ENCODE results near the gene ERC1.
"Not testable (repeated sequence)": the region's sequence is repeated elsewhere in the genome, so short reads cannot be mapped to it uniquely, and the experiment has no call there.

ERC1 gene

DNA sequence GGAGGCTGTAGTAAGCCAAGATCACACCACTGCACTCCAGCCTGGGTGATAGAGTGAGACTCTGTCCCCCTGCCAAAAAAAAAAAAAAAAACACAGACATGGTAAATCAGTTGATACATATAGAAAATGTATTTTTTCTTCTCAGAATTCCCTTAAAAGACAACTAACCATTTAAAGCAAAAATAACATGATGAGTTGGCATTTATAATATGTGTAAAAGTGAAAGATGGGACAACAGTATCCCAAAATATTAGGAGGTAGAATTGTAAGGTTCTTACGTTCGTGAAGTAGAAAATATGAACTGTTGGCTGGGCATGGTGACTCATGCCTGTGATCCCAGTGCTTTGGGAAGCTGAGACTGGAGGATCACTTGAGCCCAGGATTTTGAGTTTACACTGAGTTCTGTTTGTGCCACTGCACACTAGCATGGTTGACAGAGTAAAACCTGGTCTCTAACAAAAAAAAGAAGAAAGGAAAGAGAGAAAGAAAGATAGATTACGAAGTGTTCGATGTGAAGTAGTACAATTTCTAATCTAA is 306.7 kb downstream of the ERC1 start:
- no peak for FAIRE-seq

DNA sequence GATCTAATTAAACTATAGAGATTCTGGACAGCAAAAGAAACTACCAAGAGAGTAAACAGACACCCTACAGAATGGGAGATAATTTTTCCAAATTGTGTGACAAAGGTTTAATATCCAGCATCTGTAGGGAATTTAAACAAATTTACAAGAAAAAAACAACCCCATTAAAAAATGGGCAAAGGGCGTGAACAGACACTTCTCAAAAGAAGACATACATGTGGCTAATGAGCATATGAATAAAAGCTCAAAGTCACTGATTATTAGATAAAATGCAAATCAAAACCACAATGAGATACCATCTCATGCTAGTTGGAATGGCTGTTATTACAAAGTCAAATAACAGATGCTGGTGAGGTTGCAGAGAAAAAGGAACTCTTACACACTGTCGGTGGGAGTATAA is 309.4 kb downstream of the ERC1 start:
- no peak for FAIRE-seq

DNA sequence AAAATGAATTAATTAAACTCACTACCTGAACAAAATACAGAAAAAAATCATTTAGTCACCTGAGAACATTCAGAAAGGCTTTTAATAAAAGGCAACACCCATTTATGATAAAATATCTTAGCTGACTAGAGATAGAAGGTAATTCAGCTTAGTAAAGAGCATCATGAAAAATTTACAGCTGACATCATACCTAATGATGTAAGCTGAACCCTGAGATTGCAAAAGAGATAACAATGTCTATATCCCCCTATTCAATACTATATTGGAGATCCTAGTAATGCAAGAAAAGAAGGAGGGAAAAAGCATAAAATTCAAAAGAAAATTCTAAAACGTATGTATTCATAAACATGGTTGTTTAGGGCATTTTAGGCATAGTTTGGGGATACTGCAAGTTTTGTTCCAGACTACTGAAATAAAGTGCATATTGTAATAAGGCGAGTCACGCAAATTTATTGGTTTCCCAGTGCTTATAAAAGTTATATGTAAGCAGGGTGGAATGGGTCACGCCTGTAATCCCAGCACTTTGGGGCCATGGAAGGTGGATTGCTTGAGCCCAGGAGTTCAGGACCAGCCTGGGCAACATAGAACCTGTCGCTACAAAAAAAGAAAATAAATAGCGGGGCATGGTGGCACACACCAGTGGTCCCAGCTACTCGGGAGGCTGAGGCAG is 311.3 kb downstream of the ERC1 start:
- FAIRE-seq = no peak

DNA sequence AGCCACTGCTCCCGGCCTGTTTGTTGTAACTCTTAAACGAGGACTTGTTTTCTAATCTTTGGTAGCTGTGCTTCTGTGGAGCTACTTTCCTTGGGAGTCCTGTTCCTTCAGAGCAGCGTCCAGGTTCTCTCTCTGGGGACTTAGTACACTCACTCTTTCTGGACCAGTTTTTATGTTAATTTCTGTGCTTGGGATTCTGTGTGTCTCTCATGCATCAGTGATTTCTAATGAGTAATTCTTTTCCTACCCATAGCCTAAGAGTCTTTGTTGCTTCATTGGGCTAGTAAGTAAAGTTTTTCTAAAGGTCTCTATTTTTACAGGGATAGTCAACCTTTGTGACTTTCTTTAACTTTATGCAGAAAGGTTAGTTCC is 314.0 kb downstream of the ERC1 start:
- no peak for FAIRE-seq

DNA sequence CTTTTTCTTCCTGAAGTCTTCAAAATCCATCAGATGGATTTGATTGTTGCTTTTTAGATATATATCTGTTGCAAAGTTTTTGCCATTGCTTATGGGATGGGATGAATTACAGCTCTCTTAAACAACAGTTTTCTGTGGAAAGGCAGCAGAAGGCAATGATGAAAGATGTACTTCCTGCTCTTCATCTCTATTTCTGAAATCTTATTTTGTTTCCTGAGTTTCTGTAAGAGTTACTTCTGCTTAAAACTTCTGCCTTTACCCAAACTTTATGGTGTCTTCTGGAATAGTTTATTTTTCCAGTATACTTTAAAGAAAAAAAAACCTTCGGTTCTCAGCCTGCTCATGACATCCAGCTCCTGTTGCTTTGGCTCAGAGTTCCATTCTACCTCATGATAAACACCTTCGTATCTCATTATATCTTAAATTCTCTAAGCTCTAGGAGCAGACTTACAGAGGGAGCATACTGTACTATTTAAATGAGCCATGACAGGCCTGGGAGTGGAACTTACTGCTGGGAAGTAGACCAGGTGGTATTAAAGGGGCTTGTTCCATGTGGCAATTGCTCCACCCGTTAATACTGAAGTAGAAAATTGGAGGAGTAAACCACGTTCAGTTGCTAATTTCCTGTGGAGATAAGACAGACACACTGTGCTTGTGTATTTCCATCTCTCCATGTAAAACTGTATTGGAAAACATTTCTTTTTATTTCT is 314.9 kb downstream of the ERC1 start:
- no peak for FAIRE-seq

DNA sequence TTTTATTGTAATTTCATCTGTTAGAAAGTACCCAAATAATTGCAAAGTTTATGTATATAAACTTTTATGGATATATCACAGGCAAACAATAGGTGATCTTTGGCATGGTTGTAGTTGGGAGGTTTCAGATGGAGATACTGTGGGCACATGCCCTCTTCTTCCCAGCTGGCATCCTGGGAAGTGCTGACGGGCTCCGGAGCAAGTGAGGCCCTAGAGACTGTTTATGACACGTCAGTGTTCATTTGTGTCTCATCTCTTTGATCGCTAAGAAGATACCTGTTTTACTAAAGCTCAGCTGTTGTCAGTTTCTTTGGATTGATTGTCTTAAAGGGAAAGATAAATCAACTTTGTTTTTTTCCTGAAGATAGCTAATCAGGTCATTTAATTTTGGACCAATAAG is 315.8 kb downstream of the ERC1 start:
- no peak for FAIRE-seq

DNA sequence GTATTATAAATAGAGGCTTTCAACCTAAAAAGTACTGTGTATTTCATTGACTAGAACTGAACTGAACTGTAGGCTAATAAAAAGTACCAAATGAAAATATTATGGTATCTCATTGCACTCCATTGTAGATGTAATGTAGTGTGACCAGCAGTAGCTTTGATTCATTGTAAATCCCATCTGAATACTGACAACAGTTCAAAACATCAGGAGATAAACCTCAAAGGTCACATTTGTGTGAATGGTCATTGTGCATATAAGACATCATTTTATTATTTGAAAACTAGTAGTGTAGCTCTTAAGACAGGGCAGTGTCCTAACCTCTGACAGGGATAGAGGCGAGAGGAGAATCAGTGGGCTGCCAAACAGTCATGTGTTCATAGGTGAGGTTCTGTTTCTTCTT is 316.8 kb downstream of the ERC1 start:
- FAIRE-seq = no peak

DNA sequence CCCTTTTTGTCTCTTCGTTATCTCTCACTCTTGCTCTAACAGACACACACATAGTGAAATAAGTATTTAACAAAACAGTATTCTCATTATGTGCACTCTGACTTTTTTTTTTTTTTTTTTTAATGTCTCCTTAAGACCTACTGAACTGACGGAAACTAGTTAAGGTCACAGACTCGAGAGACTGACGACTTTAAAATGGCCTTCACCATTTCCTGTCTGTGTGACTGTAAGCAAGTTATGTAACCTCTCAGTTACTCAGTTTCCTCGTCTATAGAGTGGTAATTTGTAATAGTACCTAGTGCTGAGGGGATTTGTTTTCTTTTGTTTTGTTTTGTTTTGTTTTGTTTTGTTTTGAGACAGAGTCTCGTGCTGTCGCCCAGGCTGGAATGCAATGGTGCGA is 318.6 kb downstream of the ERC1 start:
- FAIRE-seq = no peak

DNA sequence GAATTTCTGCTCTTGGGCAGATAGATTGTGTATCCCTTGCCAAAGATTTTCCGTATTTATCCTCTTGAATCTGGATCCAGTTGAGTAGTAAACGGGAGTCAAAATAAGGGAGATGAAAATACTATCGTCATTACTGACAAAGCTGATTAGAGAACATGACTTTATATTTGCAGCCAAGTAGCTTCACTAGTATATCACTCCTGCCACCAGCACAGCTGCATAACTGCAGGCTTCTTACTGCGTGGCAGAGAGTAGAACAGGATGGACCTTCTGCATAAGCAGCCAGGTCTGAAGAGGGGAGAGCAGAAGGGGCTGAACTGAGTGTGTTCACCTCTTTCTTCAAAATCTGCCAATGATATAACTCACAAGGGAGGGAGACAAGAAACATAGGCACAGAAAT is 319.6 kb downstream of the ERC1 start:
- FAIRE-seq = no peak

DNA sequence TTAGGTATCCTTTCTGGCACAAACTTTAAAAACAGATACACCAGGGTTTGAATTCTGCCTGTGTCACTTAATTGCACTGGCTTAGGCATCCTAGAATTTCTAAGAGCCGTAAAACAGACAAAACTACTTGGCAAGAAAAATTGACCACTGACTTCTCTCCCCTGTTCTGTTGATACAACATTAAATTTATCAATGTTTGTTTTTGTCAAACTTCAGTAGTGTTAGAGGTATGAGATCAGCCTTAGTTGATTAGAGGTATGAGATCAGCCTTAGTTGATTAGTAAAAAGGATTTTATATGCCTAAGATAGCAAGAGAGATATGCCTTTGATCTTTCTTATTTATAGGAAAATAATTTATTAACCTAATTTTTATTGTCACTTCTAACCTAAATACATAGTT is 320.1 kb downstream of the ERC1 start:
- no peak for FAIRE-seq

DNA sequence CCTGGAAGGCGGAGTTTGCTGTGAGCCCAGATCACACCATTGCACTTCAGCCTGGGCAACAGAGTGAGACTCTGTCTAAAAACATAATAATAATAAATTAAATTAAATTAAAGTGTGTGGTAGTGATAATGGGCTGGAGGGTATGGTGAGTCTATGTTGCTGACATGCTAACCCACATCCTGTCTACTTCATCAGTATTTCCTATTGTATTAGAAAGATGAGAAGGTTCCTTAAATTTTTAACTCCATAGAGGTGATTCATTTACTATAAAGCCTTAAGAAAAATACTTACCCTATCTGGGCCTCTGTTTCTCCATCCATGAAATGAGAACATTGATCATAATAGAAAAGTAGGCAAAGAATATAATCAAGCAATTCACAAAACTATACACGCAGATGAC is 322.9 kb downstream of the ERC1 start:
- FAIRE-seq = no peak

DNA sequence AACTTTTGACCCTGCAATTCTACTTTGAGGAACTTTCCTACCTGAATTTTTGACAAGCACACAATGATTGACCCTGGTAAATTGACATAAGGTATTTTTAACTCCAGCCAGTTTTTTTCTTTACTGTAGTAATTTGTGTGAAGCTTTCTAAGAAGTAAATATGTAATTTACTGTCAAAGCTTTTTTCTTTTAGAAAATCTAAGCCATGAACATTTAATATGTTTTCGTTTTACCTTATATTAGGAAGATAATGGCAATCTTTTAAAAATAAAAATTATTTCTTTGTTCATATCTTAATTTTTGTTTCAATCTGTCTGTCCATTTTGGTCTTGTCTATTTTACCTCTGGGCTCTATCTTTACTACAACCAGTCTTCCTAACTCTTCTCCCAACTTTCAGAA is 323.5 kb downstream of the ERC1 start:
- FAIRE-seq = no peak

DNA sequence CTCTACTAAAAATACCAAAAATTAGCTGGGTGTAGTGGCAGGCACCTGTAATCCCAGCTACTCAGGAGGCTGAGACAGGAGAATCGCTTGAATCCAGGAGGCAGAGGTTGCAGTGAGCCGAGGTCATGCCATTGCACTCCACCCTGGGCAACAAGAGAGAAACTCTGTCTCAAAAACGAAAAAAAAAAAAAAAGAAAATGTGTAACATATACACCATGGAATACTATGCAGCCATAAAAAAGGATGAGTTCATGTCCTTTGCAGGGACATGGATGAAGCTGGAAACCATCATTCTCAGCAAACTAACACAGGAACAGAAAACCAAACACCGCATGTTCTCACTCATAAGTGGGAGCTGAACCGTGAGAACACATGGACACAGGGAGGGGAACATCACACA is 326.0 kb downstream of the ERC1 start:
- not testable (repeated sequence) for FAIRE-seq

DNA sequence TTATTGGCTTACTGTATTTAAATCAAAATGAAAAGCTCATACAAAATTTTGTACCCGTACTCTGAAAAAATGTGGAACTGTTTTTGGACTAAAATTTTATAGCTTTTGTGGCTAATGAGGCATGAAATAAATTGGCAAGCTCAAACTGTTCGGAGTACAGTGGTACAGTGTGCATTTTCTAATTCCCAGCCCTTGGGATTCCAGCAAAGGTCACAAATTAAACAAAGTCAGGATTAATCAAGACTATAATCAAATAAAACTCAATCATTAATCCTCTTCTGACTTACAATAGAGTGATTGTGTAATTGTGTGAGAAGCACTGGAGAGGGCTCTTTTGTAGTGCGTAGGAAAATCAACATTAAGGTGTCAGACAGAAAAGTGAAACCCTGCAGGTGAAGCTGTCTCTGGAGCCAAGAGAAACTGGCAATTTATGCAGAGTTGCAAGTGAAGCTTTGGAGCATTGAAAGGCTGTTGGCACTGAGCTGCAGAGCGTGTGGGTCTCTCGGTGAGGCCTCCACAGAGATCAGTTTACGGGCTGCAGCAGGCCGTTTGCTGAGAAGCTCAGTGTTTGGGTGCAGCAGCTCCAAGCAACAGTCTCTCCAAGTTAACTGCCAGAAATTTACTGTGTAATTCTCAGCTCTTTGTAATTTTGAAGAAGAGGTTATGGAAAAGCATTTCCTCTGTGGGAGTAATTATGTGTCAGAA is 327.5 kb downstream of the ERC1 start:
- FAIRE-seq = no peak

DNA sequence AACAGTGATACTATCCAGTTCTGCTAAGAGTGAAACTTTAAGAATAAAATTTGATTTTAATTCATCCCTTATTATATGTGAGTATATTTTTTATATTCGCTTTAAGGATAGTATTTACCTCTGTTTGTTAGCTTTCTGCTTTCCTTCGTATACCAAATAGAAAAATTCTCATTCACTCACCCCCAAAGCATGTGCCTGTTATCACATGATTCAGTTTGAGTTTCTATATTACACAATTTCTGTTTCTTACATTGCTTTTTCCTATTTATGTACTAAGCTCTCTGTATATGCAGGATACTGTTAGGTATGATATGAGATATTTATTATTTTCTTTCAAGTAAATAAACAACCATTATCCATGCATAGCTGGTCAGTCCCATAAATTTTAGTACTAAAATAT is 328.2 kb downstream of the ERC1 start:
- no peak for FAIRE-seq

DNA sequence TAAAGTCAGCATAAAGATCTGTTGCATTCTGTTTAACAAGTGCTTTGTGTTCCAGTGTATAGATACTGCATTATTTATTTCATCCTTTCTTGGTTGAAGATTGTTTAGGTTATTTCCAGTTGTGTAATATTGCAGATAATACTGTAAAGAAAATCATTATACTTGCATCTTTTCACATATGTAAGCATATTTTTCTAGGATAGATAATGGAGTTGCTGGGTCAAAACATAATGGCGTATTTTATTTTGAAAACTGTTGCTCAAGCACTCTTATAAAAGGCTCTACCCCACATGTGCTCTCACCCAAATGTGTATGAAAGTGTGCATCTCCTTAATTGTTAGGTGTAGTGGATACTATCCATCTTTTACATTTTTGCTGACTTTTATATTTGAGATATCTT is 329.0 kb downstream of the ERC1 start:
- FAIRE-seq = no peak

DNA sequence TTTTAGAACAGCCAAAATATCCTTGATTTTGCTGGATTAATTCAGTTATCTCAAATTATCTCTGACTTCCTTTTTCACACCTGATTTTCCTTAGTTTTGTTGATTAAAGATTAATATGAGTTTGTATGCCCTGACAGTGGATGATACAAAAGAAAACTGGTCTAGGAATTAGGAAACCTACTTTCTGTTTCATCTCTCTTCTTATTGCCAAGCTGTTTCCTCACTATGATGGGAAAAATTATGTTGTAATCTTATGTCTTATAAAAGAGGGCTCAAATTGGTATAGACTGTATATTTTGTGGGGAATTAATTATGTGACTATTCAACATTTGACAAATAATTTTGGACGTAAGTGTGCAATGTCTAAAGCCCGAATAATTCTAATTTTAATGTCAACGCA is 331.8 kb downstream of the ERC1 start:
- no peak for FAIRE-seq

DNA sequence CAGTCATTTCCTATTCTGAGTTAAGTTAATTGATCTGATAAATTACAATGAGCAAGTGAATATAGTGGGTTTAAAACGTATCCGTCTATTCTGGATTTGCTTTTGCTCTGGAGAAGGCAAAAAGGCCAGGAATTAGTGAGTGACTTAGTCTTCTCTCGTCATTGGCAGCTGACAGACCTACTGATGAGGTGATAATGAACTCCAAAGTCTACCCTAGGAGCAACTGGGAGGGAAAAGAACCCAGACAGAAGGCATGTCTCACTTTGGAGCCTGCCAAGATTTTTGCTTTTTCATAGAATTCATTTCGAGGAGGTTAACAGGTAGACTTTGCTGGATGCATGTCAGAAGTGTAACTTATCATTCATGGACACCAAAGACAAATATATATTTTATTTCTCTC is 333.1 kb downstream of the ERC1 start:
- no peak for FAIRE-seq

DNA sequence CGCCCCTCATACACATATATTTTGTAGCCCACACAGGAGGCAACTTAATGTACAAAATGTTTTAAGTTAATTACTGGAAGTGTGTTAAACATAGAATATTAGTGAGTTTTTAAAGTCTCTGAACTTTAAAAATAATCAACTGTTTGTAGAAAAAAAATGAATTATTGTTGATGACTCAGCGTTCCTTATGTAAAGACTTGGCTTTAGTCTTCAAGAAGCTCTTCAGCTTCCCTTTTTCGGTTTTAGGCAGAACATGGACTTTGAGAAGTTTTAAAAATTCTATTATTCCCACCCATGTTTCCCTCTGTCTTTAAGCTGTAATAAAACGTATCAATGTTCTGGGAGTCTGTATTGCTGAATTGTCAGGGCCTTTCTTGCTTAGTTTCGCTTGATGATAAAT is 333.9 kb downstream of the ERC1 start:
- no peak for FAIRE-seq

DNA sequence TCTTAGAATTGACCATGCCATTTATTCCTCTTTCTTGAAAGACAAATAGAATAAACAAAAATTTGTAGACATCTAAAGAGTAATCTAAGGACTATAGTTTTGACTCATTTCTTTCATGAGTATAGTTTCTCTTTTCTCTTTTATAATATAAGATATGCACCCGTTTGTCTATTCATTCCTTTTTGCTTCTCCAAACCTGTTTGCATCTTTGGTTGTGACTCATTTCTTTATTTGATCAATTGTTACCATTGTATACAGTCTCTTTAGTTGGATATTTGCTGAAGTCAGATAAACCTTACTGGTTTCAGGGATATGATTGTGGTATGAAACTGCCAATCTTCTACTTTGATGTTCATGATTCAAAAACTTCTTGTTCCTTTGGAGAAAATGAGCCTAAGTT is 334.6 kb downstream of the ERC1 start:
- no peak for FAIRE-seq

DNA sequence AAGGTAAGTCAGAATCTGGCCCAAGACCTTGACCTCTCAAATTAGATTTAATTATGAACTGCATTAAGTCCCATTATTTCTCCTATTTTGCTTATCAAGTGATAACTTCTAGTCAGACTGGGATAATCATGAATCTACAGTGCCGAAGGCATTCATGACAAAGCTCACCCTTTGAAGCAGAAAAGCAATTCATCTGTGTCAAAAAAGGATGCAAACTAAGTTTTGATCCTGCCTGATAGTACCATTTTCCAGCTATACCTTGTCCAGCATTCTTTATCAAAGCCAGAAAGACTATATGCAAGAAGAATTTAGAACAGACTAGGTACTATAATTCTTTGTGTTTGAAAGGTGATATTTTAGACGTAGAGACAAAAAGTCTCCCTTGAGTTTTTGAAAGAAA is 335.2 kb downstream of the ERC1 start:
- no peak for FAIRE-seq

DNA sequence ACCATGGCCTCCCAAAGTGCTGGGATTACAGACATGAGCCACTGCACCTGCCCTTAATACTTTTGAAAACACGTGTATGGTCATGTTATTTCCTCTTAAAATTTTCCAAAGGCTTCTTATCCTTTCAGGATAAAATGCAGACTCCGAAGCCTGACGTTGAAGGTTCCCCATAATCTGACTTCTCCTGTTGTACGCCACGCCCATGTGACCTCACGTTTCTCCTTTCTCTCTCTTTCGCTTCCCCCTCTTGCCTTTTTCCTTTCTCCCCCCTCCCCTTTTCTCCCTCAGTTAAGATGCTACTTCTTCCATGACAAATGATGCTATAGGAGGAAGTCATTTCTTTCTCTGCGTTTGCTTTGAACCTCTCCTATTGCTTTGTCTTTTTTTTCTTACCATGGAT is 337.4 kb downstream of the ERC1 start:
- no peak for FAIRE-seq

DNA sequence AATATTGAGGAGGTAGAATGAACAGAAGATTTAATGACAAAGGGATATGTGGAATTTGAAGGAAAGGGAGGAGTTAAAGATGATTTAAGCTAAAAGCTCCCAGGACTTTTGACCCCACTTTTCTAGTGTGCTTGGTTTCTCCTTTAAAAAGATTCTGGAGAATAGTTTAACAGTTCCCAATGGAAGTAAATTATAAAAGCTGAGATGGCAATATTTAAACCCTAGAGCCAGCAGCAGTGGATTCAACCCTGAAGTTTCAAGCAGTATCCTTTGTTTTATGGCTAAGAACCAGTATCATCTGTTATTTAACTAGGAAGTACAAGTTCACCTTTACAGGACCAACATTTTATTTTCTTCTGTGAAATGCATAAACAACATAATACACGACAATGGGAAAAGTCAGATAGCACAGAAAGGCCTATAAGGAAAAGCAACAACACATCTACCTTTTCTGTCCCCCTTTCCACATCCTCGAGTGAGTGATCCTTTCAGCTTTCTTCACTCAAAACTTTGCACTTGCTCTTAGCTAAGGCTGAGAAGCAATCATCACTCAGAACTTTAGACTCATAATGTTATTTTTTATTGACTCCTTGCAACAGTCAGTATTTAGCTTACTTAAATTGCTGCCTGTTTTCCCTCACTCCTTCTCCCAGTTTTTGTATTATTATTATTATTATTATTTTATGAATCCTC is 338.9 kb downstream of the ERC1 start:
- FAIRE-seq = no peak

DNA sequence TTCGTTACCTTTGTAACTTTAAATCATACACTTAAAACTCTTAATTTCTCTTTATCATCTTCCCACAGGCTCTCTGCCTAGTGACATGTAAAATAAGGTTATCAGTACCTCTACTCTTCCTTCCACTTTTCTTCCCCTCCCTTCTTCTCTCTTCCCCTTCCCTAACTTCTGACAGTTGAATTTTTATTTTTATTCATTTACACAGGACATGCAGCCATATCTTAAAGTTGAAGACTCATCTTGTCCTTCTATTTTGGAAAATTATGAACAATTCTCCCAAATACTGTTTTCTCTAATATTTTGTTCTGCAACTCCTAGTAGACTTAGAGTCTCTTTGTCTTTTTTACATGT is 339.4 kb downstream of the ERC1 start:
- FAIRE-seq = no peak
